ENCODE data around the gene CMTM3. TPM values are rescaled to one million over a fixed set of nuclear protein-coding genes. Genes with fewer than 3 reads are reported as not detected.

CMTM3 gene
- total RNA-seq, 1 experiment from 2014 or later, result 12.8 TPM

- RAD21 ChIA-PET (ENCODE audit: low non-redundant PET in 1 of 2, low total read pairs in 2 of 2, uncharacterized antibody in 2 of 2, unreplicated experiment in 2 of 2), result no interaction called here
- Histone ChIP-seq H3K27me3 (ENCODE audit: insufficient read depth, low read length) (no peaks in the 10 kb centered on the region), H3K4me2 (ENCODE audit: low read length) (peak overlapping the region; percentile 33; the same call in 1 of the 2 replicates), H3K79me2 (ENCODE audit: insufficient read depth, low read length) (no peaks in the 10 kb centered on the region), H2AFZ (ENCODE audit: low read depth, low read length, poor library complexity, severe bottlenecking) (no peak overlapping the region), H3K4me1 (ENCODE audit: control insufficient read depth in 1 of 2, insufficient read depth in 2 of 2, low read length in 2 of 2) (peaks cover 0 to 13% of the 10 kb centered on the region in 2 experiments; a peak in 3 of 4 replicates), H4K20me1 (ENCODE audit: insufficient read depth) (peaks cover 3% of the 10 kb centered on the region; the same call in 1 of the 2 replicates), H3K4me3 (replicated peaks in 1 of 2; ENCODE audit: low read depth in 1 of 2, low read length in 2 of 2) (no peak overlapping the region), H3K9me2 (ENCODE audit: insufficient read depth) (no peaks in the 10 kb centered on the region), H3K36me3 (ENCODE audit: control insufficient read depth in 1 of 2, insufficient read depth in 2 of 2, low read length in 2 of 2) (no peaks in the 10 kb centered on the region; a peak in 1 of 4 replicates), H3K9me3 (ENCODE audit: control insufficient read depth in 1 of 2, insufficient read depth in 1 of 2, low read depth in 1 of 2, low read length in 2 of 2) (no peaks in the 10 kb centered on the region), H3K9ac (ENCODE audit: low read length) (no peak overlapping the region), H3K27ac (ENCODE audit: low read depth, low read length) (no peak overlapping the region)
- peak; percentile 66 for ATAC-seq
- DNase-seq (ENCODE audit: low read depth, low spot score), result no peak
- CTCF ChIA-PET, result interaction anchor here (0.8 to 1.6 kb wide), 3 partner anchors 38 to 212 kb away, joined by 4 to 5 read pairs (median 4); no protein-coding TSS in a partner anchor
- POLR2A ChIA-PET, result interaction anchor here (1.0 to 1.8 kb wide), 2 partner anchors 8 to 17 kb away, joined by 3 to 8 read pairs; partner anchors contain the start of gene CKLF
- BruUV-seq (replicated peaks), result no TSS peak
- intact Hi-C loops (cut with micrococcal nuclease), result no loop called here
- no peak for TF ChIP-seq POLR2A (IDR thresholded peaks at IDR 0.05; ENCODE audit: borderline replicate concordance, extremely low read depth, insufficient read depth, insufficient read length)
- TF ChIP-seq TCF7L2 (IDR thresholded peaks at IDR 0.05; ENCODE audit: borderline replicate concordance, extremely low read depth, insufficient read depth, insufficient read length), result no peak
- no peak for TF ChIP-seq CTCF (IDR thresholded peaks at IDR 0.05 in 2 of 3, conservative IDR thresholded peaks at IDR 0.05 in 1 of 3; ENCODE audit: borderline replicate concordance in 1 of 3, insufficient read depth in 1 of 3, low read depth in 2 of 3, low read length in 2 of 3)
- TF ChIP-seq ATF3 (IDR thresholded peaks at IDR 0.05), result peak; percentile 64; the same call in 1 of the 2 replicates
- TF ChIP-seq CBX3 (IDR thresholded peaks at IDR 0.05; ENCODE audit: low read depth), result no peak
- no peak for TF ChIP-seq SIN3A (IDR thresholded peaks at IDR 0.05; ENCODE audit: low read depth)
- no peak for TF ChIP-seq POLR2AphosphoS5 (IDR thresholded peaks at IDR 0.05; ENCODE audit: low read depth, low read length)
- TF ChIP-seq EGR1 (IDR thresholded peaks at IDR 0.05; ENCODE audit: low read depth), result no peak
- TF ChIP-seq JUND (IDR thresholded peaks at IDR 0.05), result peak; percentile 45
- TF ChIP-seq CEBPB (IDR thresholded peaks at IDR 0.05; ENCODE audit: low read depth), result peak; percentile 68
- no peak for TF ChIP-seq EZH2 (IDR thresholded peaks at IDR 0.05)
- TF ChIP-seq MAX (IDR thresholded peaks at IDR 0.05), result no peak
- no peak for TF ChIP-seq ZFX (IDR thresholded peaks at IDR 0.05)
- TF ChIP-seq SRF (IDR thresholded peaks at IDR 0.05; ENCODE audit: low read depth), result no peak
- no peak for TF ChIP-seq ELF1 (IDR thresholded peaks at IDR 0.05; ENCODE audit: borderline replicate concordance, low read depth)
- no peak for TF ChIP-seq ZNF274 (IDR thresholded peaks at IDR 0.05; ENCODE audit: low read depth, low read length)
- TF ChIP-seq SP1 (IDR thresholded peaks at IDR 0.05; ENCODE audit: low read depth), result 0 out of 2 replicates have a peak, but pooled peaks have one; percentile 20
- no peak for TF ChIP-seq YY1 (IDR thresholded peaks at IDR 0.05; ENCODE audit: extremely low read depth, insufficient replicate concordance, low read depth, low read length)
- no peak for TF ChIP-seq RAD21 (IDR thresholded peaks at IDR 0.05; ENCODE audit: low read depth)
- TF ChIP-seq FOSL1 (IDR thresholded peaks at IDR 0.05; ENCODE audit: low read depth), result peak; percentile 42
- no peak for TF ChIP-seq EZH2phosphoT487 (IDR thresholded peaks at IDR 0.05; ENCODE audit: borderline replicate concordance)
- TF ChIP-seq ZBTB33 (IDR thresholded peaks at IDR 0.05; ENCODE audit: extremely low read depth, insufficient replicate concordance, low read length), result no peak
Measured at GRCh38 chr16:66569827-66570405, 34.6 kb upstream of the CMTM3 start.

Measured in HCT116 (cell line).